Daoy (cell line): Measurements from ENCODE around the gene LRFN3. TPM values are rescaled to one million over a fixed set of nuclear protein-coding genes. Genes with fewer than 3 reads are reported as not detected.
"Not testable (repeated sequence)": the region's sequence is repeated elsewhere in the genome, so short reads cannot be mapped to it uniquely, and the experiment has no call there.

ENCODE experiments used
- DNase-seq: peaks from one replicate; pipeline ENCODE4 v3.0.0-alpha.2; 2015; ENCODE audit warnings: low read depth
- total RNA-seq: library from RNA; depleted of rRNA; stranded (reverse); fragments of >200 nt; shearing (Covaris generic); gene quantifications from 2 replicates; pipeline ENCODE4 v1.2.3, GENCODE V29; 2014

LRFN3 gene
- total RNA-seq, 1 experiment from 2014 or later, result 1.2 TPM

DNA sequence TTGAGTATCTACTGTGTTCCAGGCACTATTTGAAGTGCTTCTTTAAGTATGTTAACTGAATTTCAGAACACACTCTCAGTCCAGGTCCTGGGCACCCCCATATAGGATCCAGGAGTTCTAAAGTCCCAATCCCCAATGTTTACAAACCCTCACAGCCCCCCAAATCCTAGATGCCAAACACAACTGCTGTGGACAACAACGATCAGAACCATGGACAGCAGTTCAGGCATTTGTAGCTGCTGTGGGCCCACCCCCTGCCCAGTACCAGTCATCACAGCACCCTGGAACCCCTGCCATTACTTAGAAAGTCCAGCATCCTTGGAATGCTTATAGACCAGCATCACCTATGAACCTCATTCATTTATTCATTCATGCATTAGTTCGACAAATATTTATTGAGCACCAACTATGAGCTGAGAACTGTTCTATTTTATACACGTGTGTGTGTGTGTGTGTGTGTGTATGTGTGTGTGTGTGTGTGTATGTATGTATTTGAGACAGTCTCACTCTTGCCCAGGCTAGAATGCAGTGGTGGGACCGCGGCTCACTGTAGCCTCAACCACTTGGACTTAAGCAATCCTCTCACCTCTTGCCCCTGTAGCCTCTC is 39.5 kb downstream of the LRFN3 start:
- peak; percentile 37 for DNase-seq

DNA sequence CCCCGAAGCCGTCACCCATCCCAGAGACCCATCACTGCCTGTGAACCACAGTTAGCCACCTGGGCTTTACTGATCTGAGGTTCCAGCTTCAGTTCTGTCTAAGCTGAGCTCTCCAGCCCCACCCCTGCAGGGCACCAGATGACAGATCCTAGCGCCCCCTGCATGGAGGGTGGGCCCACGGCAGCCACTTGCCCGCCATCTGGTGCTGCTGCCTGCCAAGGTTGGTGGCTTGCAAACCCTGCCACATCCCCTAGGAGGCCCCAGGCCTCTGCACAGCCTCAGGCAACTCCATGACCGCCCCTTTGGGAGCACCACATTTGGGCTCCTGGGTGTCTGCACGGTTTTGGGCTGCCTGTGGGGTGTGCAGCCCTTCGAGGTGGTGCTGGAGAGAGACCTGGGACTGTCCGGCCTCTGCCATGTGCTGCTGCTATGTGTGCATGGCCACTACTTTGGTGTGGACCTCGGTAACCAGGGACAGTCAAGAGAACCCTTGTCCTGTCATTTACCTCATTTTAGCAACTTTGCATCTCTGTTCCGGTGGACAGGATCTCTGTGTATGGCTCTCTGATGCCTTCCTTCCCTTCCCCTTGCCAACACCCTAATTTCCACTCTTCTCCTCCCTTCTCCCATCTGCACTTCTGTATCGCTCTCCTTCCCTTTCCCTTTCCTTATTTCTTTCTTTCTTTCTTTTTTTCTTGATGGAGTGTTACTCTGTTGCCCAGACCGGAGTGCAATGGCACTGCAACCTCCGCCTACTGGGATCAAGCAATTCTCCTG is 41.5 kb downstream of the LRFN3 start:
- DNase-seq, result peak; percentile 55

DNA sequence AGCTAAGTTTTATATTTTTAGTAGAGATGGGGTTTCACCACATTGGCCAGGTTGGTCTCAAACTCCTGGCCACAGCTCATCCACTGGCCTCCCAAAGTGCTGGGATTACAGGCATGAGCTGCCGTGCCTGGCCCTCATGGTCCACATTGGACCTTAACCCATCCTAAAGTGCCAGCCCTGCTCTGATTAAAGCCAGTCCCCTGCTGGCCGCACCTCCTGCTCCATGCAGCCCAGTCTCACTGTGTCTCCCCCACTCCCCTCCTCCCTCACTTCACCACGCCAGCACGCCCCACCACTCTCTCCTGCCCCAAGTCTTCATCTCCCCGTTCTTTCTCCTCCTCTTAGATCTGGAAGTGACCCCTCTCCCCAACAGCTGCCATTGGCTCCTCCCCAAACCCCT is 42.1 kb downstream of the LRFN3 start:
- DNase-seq, result no peak

DNA sequence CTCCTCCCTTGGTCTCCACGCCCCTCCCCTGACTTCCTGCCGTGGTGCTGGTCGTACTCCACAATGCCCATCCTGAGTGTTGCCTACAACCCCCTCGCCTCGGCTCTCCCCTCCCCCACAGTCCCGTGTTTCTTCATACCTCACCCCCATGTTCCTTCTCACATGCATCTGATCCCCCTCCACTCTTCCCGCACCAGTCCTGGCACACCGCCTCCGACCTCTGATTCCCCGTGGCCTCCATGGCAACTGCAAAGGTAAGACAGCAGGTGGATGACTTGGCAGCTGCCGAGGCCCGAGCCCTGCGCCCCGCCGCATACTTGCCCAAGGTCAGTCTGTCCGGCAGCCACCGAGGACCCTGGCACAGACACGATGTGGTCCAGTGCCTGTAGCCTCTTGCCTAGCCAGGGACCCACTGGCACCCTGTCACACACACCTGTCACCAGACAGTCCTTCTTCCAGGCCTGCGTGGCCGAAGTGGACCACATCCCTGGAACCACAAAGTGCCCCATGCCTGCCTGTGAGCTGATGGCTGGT is 42.7 kb downstream of the LRFN3 start:
- DNase-seq, result no peak

DNA sequence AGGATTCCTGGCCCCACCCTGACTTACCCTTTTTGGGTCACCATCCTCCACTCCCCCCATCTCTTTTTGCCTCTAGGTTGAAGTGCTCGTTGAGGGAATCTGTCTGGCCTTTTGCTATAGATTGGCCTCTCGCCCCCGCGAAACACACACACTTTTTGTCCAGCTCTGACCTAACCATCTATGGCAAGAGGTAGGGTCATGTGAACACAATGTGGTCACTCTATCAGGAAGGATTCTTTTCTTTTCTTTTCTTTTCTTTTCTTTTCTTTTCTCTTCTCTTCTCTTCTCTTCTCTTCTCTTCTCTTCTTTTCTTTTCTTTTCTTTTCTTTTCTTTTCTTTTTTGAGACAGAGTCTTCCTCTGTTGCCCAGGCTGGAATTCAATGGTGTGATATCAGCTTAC is 44.8 kb downstream of the LRFN3 start:
- not testable (repeated sequence) for DNase-seq

DNA sequence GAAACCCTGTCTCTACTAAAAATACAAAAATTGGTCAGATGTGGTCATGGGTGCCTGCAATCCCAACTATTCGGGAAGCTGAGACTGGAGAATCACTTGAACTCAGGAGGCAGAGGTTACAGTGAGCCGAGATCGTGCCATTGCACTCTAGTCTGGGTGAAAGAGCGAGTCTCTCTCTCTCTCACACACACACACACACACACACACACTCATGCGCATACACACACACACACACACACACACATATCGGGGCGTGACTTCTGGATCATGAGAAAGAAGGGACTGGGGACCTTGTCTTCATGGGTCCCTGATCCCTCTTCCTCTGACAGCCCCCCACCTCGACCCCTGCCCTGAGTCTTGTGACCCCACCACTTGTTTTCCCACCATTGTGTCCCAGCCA is 47.0 kb downstream of the LRFN3 start:
- no peak for DNase-seq

DNA sequence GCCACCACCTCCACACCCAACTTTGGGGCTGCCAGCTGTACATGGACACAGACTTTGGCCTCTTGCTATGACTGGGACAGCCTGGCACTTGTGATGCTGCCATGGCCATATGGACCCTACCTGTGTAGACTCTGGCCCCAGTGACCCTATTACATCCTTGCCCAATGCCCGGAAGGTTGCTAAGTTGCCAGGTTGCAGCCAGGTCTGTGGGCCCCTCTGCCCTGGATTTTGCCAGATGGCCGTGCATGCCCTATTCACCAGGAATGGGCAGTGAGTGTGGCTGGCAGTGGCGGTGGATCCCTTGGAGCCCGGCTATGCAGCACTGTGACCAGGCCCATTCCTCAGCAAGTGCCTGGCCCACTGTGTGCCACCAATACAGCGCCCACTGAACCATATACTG is 49.9 kb downstream of the LRFN3 start:
- no peak for DNase-seq

DNA sequence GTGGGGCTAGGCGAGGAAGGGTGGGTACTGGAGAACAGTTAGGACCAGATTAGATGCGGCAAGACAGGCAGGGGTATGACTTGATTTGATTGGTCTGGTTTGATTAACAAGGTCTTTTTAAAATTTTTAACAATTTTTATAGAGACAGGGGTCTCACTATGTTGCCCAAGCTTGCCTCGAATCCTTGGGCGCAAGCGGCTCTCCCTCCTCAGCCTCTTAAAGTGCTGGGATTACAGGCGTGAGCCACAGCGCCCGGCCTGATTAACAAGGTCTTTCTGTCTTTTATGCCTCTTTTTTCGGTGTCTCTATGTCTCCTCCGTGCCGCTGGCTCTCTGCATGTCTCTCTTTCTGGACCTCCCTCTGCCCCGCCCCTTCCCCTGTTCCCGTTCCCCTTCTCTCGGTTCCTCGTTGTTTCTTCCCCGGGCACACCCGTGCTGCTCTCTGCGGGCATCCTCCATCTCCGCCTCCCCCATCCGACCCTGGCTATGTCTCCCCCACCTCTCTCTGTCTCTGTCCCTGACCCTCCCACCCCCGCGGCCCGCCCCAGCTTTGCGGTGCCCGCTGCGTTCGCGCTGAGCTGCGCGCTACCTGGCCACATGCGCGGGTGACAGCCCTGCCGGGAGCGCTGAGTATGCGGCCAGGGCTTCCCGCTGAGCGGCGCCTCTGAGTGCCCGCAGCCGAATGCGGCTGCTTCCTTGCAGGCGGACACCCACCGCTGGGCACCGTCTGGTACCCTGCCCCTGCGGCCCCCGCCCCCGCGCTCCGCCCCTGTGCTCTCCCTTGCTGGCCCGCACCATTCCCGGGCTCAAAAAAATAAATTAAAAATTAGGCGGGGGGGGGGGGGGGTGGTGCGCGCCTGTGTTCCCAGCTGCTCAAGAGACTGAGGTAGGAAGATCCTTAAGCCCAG is 50.7 kb downstream of the LRFN3 start:
- peak; percentile 51 for DNase-seq

DNA sequence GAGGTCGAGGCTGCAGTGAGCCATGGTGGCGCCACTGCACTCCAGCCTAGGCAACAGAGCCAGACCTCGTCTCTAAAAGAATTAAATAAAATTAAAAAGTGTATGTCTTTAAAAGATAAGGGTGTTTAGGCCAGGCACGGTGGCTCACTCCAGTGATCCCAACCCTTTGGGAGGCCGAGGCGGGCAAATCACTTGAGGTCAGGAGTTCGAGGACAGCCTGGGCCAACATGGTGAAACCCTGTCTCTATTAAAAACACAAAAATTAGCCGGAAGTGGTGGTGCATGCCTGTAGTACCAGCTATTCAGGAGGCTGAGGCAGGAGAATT is 51.4 kb downstream of the LRFN3 start:
- no peak for DNase-seq

DNA sequence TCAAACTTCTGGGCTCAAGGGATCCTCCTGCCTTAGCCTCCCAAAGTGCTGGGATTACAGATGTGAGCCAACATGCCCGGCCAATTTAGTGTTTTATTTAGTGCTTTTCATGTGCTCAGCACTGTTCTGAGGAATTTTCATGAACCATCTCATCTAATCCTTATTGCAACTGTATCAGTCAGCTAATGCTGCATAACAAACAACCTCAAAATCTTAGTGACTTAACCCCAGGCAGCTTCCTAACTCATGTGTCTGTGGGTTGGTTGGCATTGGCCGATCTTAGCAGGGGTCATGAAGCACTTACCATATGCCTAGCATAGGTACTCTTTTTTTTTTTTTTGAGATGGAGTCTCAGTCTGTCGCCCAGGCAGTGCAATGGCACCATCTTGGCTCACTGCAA is 52.6 kb downstream of the LRFN3 start:
- no peak for DNase-seq

DNA sequence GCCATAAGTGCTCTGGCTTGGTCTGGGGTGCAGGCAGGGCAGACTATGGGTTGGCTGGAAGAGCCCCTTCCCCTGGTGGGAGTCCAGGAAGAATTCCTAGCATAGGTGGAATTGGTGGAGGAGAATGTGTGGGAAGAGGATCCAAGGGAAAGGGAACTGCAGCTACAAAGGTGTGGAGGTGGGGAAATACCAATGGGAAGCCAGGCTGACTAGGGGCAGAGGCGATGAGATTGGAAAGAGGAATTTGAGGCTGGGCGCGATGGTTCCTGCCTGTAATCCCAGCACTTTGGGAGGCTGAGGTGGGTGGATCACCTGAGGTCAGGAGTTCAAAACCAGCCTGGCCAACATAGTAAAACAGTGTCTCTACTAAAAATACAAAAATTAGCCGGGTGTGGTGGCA is 54.0 kb downstream of the LRFN3 start:
- DNase-seq, result no peak

DNA sequence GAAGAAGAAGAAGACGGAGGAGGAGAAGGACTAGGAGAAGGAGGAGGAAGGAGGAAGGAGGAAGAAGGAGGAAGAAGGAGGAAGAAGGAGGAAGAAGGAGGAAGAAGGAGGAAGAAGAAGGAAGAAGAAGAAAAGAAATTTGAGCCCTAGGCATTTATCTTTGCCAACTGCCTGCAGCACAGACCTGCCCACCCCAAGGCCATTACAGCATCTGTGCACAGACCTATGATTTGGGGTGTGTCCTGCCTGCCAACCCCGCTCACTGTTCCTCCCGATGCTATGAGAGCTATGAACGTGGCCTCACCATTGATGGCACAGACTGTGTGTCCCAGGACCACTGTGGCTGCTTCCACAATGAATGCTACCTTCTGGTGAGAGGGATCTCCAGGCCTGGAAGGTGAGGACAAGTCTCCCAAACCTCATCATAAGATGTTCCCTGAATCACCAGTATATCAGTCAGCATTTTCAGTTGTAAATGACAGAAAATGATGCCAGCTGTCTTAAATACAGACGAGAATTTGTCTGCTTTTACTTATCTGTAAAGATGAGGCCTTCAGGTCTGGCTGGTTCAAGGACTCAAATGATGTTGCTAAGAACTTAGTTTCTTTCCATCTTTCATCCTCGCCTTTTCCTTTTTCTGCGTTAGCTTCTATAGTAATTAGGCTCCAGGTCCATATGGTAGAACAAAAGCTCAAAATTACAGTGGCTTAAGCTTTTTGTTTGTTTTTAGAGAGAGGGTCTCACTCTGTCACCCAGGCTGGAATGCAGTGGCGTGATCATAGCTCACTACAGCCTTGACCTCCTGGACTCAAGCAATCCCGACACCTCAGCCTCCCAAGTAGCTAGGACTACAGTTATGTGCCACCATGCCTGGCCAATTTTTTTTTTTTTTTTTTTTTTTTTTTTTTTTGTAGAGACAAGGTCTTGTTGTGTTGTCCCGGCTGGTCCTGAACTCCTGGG is 54.9 kb downstream of the LRFN3 start:
- DNase-seq, result no peak

DNA sequence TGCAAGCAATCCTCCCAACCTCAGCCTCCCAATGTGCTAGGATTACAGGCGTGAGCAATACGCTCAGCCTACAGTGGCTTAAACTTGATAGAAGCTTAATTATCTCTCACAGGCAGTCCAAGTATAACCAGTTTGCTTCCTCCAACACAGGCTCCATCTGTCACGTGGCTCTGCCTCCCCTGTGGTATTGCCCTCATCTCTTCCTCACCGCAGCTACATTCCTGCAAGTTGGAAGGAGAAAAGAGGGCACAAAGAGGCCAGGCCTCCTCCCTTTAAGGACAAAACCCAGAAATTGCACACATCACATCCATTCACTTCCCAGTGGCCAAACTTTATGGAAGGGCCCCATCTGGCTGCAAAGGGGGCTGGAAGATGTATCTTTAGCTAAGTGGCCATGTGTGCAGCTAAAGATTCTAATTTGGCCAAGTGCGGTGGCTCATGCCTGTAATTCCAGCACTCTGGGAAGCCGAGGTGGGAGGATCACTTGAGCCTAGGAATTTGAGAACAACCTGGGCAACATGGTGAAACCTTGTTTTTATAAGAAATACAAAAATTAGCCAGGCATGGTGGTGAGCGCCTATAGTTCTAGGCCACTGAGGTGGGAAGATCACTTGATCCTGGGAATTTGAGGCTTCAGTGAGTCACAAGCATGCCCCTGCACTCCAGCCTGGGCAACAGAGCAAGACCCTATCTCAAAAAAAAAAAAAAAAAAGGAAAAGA is 55.7 kb downstream of the LRFN3 start:
- DNase-seq, result peak; percentile 49

DNA sequence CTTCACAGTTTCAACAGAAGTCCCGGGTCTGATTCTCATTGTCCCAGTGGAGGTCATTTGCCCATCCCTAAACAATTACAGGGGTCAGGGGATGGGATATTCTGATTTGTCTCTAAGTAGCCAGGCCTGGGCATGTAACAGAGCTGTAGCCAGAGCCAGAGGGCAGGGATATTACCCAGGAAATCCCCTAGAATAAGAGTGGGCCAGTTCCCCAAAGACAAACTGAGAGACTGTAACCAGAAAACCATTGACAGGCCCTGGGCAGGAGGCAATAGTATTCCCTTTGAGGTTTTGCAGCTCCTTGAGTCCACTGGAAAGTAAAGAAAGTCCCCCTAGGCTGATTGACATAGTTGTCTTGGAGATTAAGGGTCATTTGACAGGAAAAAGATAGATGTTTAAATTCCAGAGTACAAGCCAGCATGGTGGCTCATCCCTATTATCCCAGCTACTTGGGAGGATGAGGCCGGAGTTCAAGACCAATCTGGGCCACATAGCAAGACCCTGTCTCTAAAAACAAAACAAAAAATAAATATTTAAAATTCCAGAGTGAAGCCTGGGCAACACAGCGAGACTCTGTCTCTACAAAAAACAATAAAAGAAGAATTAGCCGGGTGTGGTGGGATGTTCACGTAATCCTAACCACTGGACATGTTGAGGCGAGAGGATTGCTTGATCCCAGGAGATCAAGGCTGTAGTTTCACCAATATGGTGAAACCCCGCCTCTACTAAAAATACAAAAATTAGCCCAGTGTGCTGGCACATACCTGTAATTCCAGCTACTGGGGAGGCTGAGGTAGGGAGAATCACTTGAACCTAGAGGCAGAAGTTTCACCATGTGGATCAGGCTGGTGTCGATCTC is 57.0 kb downstream of the LRFN3 start:
- DNase-seq, result no peak

DNA sequence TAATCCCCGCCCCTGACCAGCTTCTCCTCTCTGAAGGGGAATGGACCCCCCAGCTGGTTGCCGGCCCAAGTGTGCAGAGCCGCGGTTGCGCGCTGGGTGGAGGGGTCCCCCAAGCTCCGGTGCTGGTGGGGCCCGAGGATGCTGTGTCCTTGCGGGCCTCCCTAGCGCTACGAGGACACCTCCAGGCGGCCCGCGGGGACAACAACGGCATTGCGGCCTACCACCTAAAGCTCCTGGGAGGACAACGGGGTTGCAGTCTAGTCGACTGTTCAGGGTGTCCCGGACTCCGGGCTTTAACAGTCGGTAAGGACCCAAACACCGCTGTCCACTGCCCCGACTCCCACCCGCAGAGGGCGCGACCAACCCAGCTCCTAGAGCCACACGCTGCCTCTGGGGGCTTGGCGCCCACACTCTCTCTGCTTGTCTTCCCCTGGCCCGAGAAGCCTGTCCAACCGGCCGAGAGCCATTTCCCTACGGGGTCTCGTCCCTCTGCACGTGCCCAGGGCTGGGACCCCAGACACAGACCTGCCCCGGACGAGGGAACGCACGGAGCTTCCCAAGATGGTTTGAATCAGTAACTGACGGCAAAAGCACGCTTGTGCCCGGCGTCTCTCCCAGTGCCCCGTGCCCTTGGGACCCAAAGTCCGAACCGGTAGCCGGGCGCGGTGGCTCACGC is 57.9 kb downstream of the LRFN3 start:
- DNase-seq, result no peak
